T-cell (primary cell): ENCODE data around the gene ZBTB7A. TPM values are rescaled to one million over a fixed set of nuclear protein-coding genes. Genes with fewer than 3 reads are reported as not detected.
A peak's percentile ranks its signal among the peaks of the same experiment; 100 is the strongest.

Source experiments
- ATAC-seq, 4 experiments: fragments of 200-7000 bp in 3 of 4; fragments of 150-1000 bp in 1 of 4; cut with Tn5 transposase; replicated peaks in 1 of 4; 1 replicate in 3 of 4; 2 replicates in 1 of 4; pipeline ENCODE4 v1.10.0; 2021; ENCODE audit warnings: moderate library complexity in 3 of 4, mild to moderate bottlenecking in 2 of 4, moderate number of reproducible peaks in 1 of 4
- CTCF ChIA-PET, 2 donors: fragments of 300-600 bp; sonication (Branson Sonifier 250); formaldehyde crosslinking; loops; one replicate each; lab custom pipeline; 2022; ENCODE audit warnings: antibody characterized with exemption in 2 of 2; lab: Charles Lee
- POLR2A ChIA-PET, 2 donors: fragments of 300-600 bp; sonication (Branson Sonifier 250); formaldehyde crosslinking; loops; one replicate each; lab custom pipeline; 2022; ENCODE audit warnings: antibody characterized with exemption in 2 of 2; lab: Charles Lee
- DNase-seq, 35 experiments: peaks; one replicate each; pipeline versions ENCODE4 v3.0.0 to v3.0.0-alpha.2; 2013 to 2023
- H3K27ac ChIP-seq: one replicate; pipeline ENCODE4 v1.5.1; 2013; ENCODE audit warnings: low read length
- H3K27me3 ChIP-seq, 2 experiments: replicated peaks in 1 of 2; 1 replicate in 1 of 2; 2 replicates in 1 of 2; pipeline versions ENCODE4 v1.6.1 to v1.7.0; 2013; ENCODE audit warnings: low read length in 1 of 2, mixed read lengths in 1 of 2; ENCODE audit not compliant: control insufficient read depth in 2 of 2, insufficient read depth in 2 of 2; ENCODE audit errors: extremely low read depth in 1 of 2
- H3K36me3 ChIP-seq, 2 donors: 1 replicate in 1 of 2; 2 replicates in 1 of 2; pipeline versions ENCODE4 v1.6.1 to v1.7.0; 2013; ENCODE audit warnings: low read length in 1 of 2; ENCODE audit not compliant: control insufficient read depth in 2 of 2, insufficient read depth in 1 of 2; ENCODE audit errors: extremely low read depth in 1 of 2
- H3K4me1 ChIP-seq, 2 experiments: 1 replicate in 1 of 2; 2 replicates in 1 of 2; pipeline versions ENCODE4 v1.6.1 to v1.7.0; 2013; ENCODE audit warnings: low read length in 2 of 2, mixed read lengths in 1 of 2; ENCODE audit not compliant: insufficient read depth in 2 of 2, control insufficient read depth in 1 of 2; ENCODE audit errors: extremely low read depth in 1 of 2
- H3K4me3 ChIP-seq, 2 donors: 1 replicate in 1 of 2; 2 replicates in 1 of 2; pipeline versions ENCODE4 v1.5.1 to v1.7.0; 2013; ENCODE audit warnings: mild to moderate bottlenecking in 2 of 2, low read length in 1 of 2, moderate library complexity in 1 of 2; ENCODE audit not compliant: control insufficient read depth in 1 of 2; ENCODE audit errors: extremely low read depth in 1 of 2
- H3K9me3 ChIP-seq: 2 replicates; pipeline ENCODE4 v1.7.0; 2013
- H3K27ac Mint-ChIP-seq, 2 donors: one replicate each; pipeline ENCODE4 v1.8.0; 2020 to 2021; ENCODE audit warnings: mild to moderate bottlenecking in 2 of 2, mixed read lengths in 2 of 2
- H3K27me3 Mint-ChIP-seq, 2 donors: one replicate each; pipeline ENCODE4 v1.8.0; 2021 to 2022; ENCODE audit warnings: mixed read lengths in 2 of 2
- H3K36me3 Mint-ChIP-seq: one replicate; pipeline ENCODE4 v1.8.0; 2021; ENCODE audit warnings: mixed read lengths
- H3K4me1 Mint-ChIP-seq, 3 donors: one replicate each; pipeline ENCODE4 v1.8.0; 2020 to 2022; ENCODE audit warnings: mixed read lengths in 3 of 3, mild to moderate bottlenecking in 1 of 3
- H3K4me3 Mint-ChIP-seq, 3 donors: one replicate each; pipeline ENCODE4 v1.8.0; 2020 to 2022; ENCODE audit warnings: mild to moderate bottlenecking in 3 of 3, mixed read lengths in 3 of 3, moderate library complexity in 3 of 3
- H3K9me3 Mint-ChIP-seq, 3 donors: one replicate each; pipeline ENCODE4 v1.8.0; 2020 to 2022; ENCODE audit warnings: mixed read lengths in 3 of 3
- WGBS: methylation state at CpG from one replicate; pipeline ENCODE4 v1.1.5; 2013; ENCODE audit warnings: missing lambda C conversion rate; ENCODE audit not compliant: insufficient coverage; 5-methylcytosine and 5-hydroxymethylcytosine counted together
- total RNA-seq, 35 experiments: library from RNA in 6 of 35; stranded (reverse) in 6 of 35; fragments of 120-200 nt in 1 of 35; gene quantifications; one replicate each; pipeline versions ENCODE4 v1.2.1 to v1.2.4 and lab custom pipeline; 2013 to 2026

The ZBTB7A gene
- 10 to 100 TPM; 43.6 to 85.7 (median 81.8) TPM for total RNA-seq
- total RNA-seq (2013): 27.8 TPM
- 30.5 to 103 (median 55.0) reads per million in 29 experiments for total RNA-seq (lab: John Stamatoyannopoulos, UW)

GRCh38 chr19:4066682-4067395 is at the start of gene ZBTB7A:
ZBTB7A (minus strand) TSS chr19:4066899; CDS start chr19:4055232, 11,667 bp downstream.
- Histone ChIP-seq H3K4me3 (peak within 1 kb of the TSS; percentile 66 to 93), H3K36me3 (peaks cover 4 to 18% of the 10 kb centered on the region in 2 donors), H3K27me3 (no peaks in the 10 kb centered on the region), H3K27ac (peak within 1 kb of the TSS; percentile 78), H3K4me1 (peaks cover 14 to 57% of the 10 kb centered on the region in 2 experiments), H3K9me3 (no peaks in the 10 kb centered on the region)
- H3K9me3 Mint-ChIP-seq: no peaks in the 10 kb centered on the region
- CTCF ChIA-PET: interaction anchor here (0.6 to 1.0 kb wide), 6 partner anchors 22 to 82 kb away, joined by 3 to 6 read pairs (median 3); partner anchors contain the start of genes EEF2 (in 1 of the 2) and PIAS4 (in 1 of the 2)
- H3K4me3 Mint-ChIP-seq: peak within 1 kb of the TSS; percentile 80 to 89 (median 81)
- H3K27ac Mint-ChIP-seq: peak within 1 kb of the TSS; percentile 90 to 92
- WGBS: under 1% methylated on average over 57 of the region's 85 CpGs
- DNase-seq: peak; percentile 69 to 87 (median 79)
- H3K36me3 Mint-ChIP-seq: no peaks in the 10 kb centered on the region
- POLR2A ChIA-PET: interaction anchor here (0.6 to 1.0 kb wide), 6 partner anchors 11 to 180 kb away, joined by 3 to 15 read pairs (median 5); partner anchors contain the start of gene NMRK2 (in 1 of the 2)
- no peaks in the 10 kb centered on the region for H3K27me3 Mint-ChIP-seq
- peak; percentile 38 to 47 (median 44) for ATAC-seq
- H3K4me1 Mint-ChIP-seq: peaks cover 28 to 44% (median 41%) of the 10 kb centered on the region in 3 donors

- H3K36me3 Mint-ChIP-seq: peaks cover 11% of the 10 kb centered on the region
- ATAC-seq: no peak
- H3K27me3 Mint-ChIP-seq: no peaks in the 10 kb centered on the region
- H3K36me3 ChIP-seq: peaks cover 6 to 46% of the 10 kb centered on the region in 2 donors
- H3K9me3 ChIP-seq: no peaks in the 10 kb centered on the region
- H3K4me1 ChIP-seq: peaks cover 6 to 40% of the 10 kb centered on the region in 2 experiments
- H3K9me3 Mint-ChIP-seq: no peaks in the 10 kb centered on the region
- WGBS: 79% methylated on average over 9 of the region's 13 CpGs
- H3K4me3 Mint-ChIP-seq: peak overlapping the region in 1 of 3 donors; percentile 70
- no peak for DNase-seq
- ChIA-PET CTCF (no interaction called here), POLR2A (no interaction called here)
- H3K4me1 Mint-ChIP-seq: peaks cover 29 to 58% (median 35%) of the 10 kb centered on the region in 3 donors
- no peak overlapping the region for H3K4me3 ChIP-seq
- no peaks in the 10 kb centered on the region for H3K27me3 ChIP-seq
- H3K27ac ChIP-seq: peak overlapping the region; percentile 64
- H3K27ac Mint-ChIP-seq: peak overlapping the region; percentile 36 to 85
Observed at GRCh38 chr19:4115818-4116385, 49.2 kb upstream of the ZBTB7A start.

GRCh38 chr19:4115050-4115817 is 48.5 kb upstream of the ZBTB7A start:
- POLR2A ChIA-PET: no interaction called here
- peak; percentile 31 to 84 (median 70) for DNase-seq
- H3K9me3 Mint-ChIP-seq: no peaks in the 10 kb centered on the region

GRCh38 chr19:4114181-4114580 is 47.5 kb upstream of the ZBTB7A start:
- Mint-ChIP-seq H3K9me3 (no peaks in the 10 kb centered on the region), H3K27ac (peak overlapping the region; percentile 15 to 85), H3K4me1 (peaks cover 31 to 66% (median 45%) of the 10 kb centered on the region in 3 donors), H3K4me3 (peak overlapping the region in 1 of 3 donors; percentile 70), H3K27me3 (no peaks in the 10 kb centered on the region), H3K36me3 (peaks cover 13% of the 10 kb centered on the region)
- POLR2A ChIA-PET: interaction anchor here in 1 of 2 donors (0.6 kb wide), 1 partner anchor 9 kb away, joined by 4 read pairs; no protein-coding TSS in a partner anchor
- Histone ChIP-seq H3K27ac (peak overlapping the region; percentile 64), H3K27me3 (no peaks in the 10 kb centered on the region), H3K36me3 (peaks cover 9 to 52% of the 10 kb centered on the region in 2 donors), H3K4me3 (no peak overlapping the region), H3K9me3 (no peaks in the 10 kb centered on the region), H3K4me1 (peaks cover 13 to 57% of the 10 kb centered on the region in 2 experiments)
- no peak for ATAC-seq
- CTCF ChIA-PET: no interaction called here
- WGBS: 94% methylated on average over 17 of the region's 19 CpGs
- DNase-seq: no peak

More at GRCh38 chr19:4115050-4115817, 48.5 kb upstream of the ZBTB7A start:
- H3K27ac Mint-ChIP-seq: peak overlapping the region; percentile 85
- peaks cover 13% of the 10 kb centered on the region for H3K36me3 Mint-ChIP-seq
- H3K27me3 ChIP-seq: no peaks in the 10 kb centered on the region
- peak overlapping the region; percentile 44 to 70 (median 46) for H3K4me3 Mint-ChIP-seq
- ATAC-seq: peak; percentile 92 to 100 (median 99)
- 45% methylated on average over 23 of the region's 27 CpGs for WGBS
- CTCF ChIA-PET: interaction anchor here in 1 of 2 donors (0.6 kb wide), 1 partner anchor 676 kb away, joined by 4 read pairs; the partner anchor contains the start of gene FEM1A
- peak overlapping the region; percentile 64 for H3K27ac ChIP-seq
- H3K9me3 ChIP-seq: no peaks in the 10 kb centered on the region
- H3K4me1 ChIP-seq: peaks cover 6 to 46% of the 10 kb centered on the region in 2 experiments
- H3K36me3 ChIP-seq: peaks cover 8 to 49% of the 10 kb centered on the region in 2 donors
- peaks cover 29 to 58% (median 37%) of the 10 kb centered on the region in 3 donors for H3K4me1 Mint-ChIP-seq
- H3K27me3 Mint-ChIP-seq: no peaks in the 10 kb centered on the region
- peak overlapping the region in 1 of 2 donors; percentile 41 for H3K4me3 ChIP-seq

GRCh38 chr19:4113398-4114088 is 46.8 kb upstream of the ZBTB7A start:
- WGBS: 98% methylated on average over 17 of the region's 22 CpGs
- no peaks in the 10 kb centered on the region for H3K9me3 Mint-ChIP-seq
- ATAC-seq: no peak
- peak overlapping the region in 1 of 3 donors; percentile 70 for H3K4me3 Mint-ChIP-seq
- H3K27ac Mint-ChIP-seq: peak overlapping the region; percentile 28 to 77
- peaks cover 13% of the 10 kb centered on the region for H3K36me3 Mint-ChIP-seq
- peaks cover 37 to 72% (median 51%) of the 10 kb centered on the region in 3 donors for H3K4me1 Mint-ChIP-seq
- Histone ChIP-seq H3K4me1 (peaks cover 17 to 63% of the 10 kb centered on the region in 2 experiments), H3K27me3 (no peaks in the 10 kb centered on the region), H3K36me3 (peaks cover 9 to 50% of the 10 kb centered on the region in 2 donors), H3K4me3 (no peak overlapping the region), H3K27ac (no peak overlapping the region), H3K9me3 (no peaks in the 10 kb centered on the region)
- ChIA-PET POLR2A (interaction anchor here in 1 of 2 donors (0.6 kb wide), 1 partner anchor 9 kb away, joined by 4 read pairs; no protein-coding TSS in a partner anchor), CTCF (no interaction called here)
- no peaks in the 10 kb centered on the region for H3K27me3 Mint-ChIP-seq
- DNase-seq: no peak
